Thyroid gland (tissue), 4 donors: Measurements from ENCODE around the gene OTOP1. TPM values are rescaled to one million over a fixed set of nuclear protein-coding genes. Genes with fewer than 3 reads are reported as not detected.
"Not testable (repeated sequence)": the region's sequence is repeated elsewhere in the genome, so short reads cannot be mapped to it uniquely, and the experiment has no call there.

Experiments
- DNase-seq, 2 donors: peaks; one replicate each; pipeline ENCODE4 v3.0.0-alpha.2; 2019
- H3K27ac ChIP-seq, 3 donors: fragments of 200-600 bp; sonication (generic); 1 replicate in 2 of 3; 2 replicates in 1 of 3; pipeline ENCODE4 v1.5.1; 2016 to 2019; ENCODE audit warnings: mild to moderate bottlenecking in 1 of 3, moderate library complexity in 1 of 3
- H3K27me3 ChIP-seq: fragments of 200-600 bp; sonication (generic); one replicate; pipeline ENCODE4 v1.5.1; 2019
- H3K36me3 ChIP-seq, 2 donors: fragments of 200-600 bp; sonication (generic); one replicate each; pipeline ENCODE4 v1.5.1; 2016 to 2019
- H3K4me1 ChIP-seq, 2 donors: fragments of 200-600 bp; sonication (generic); one replicate each; pipeline ENCODE4 v1.5.1; 2017 to 2019
- H3K4me3 ChIP-seq, 3 donors: fragments of 200-600 bp; sonication (generic); replicated peaks in 1 of 3; 1 replicate in 2 of 3; 2 replicates in 1 of 3; pipeline ENCODE4 v1.5.1; 2016; ENCODE audit warnings: mild to moderate bottlenecking in 1 of 3
- H3K9me3 ChIP-seq: fragments of 200-600 bp; sonication (generic); one replicate; pipeline ENCODE4 v1.5.1; 2017
- WGBS, 2 donors: methylation state at CpG; one replicate each; pipeline ENCODE4 v1.1.5; 2017; 5-methylcytosine and 5-hydroxymethylcytosine counted together
- intact Hi-C: fragments of 100-400 bp; cut with DNase I; formaldehyde crosslinking; loops from one replicate; pipeline ENCODE4 v1.15.1; 2023
- total RNA-seq, 4 donors: library from RNA; depleted of rRNA; stranded (reverse); fragments of >200 nt; gene quantifications; one replicate each; pipeline ENCODE4 v1.2.3, GENCODE V29; 2016
- TF ChIP-seq, protein P1 (sequence below), 6 experiments: fragments of 200-600 bp in 3 of 6; fragments of 450-650 bp in 3 of 6; sonication (generic) in 3 of 6; IDR thresholded peaks; one replicate each; pipeline ENCODE4 v1.5.1; 2016 to 2019; ENCODE audit warnings: antibody characterized with exemption in 6 of 6, mild to moderate bottlenecking in 2 of 6, inconsistent platforms in 1 of 6, moderate library complexity in 1 of 6

The OTOP1 gene
- total RNA-seq, 4 donors from 2014 or later, result not detected

DNA sequence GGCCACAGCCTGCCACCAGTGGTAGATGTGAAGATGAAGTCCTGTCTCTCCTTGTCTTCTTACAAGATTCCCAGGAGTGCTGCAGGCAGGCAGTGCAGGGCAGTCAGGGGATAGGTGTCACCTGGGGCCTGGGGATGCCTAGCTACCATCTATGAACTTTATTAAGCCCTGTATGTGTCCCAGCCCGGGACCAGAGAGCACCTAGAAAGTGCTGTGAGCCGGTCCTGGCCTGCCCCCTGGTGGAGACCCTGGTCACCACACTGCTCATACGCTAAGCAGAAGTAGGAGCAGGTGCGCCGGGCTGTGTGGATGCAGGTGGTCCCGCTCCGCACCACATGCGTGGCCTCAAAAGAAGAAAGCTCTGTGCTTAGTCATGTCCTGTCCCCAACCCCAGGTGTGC is 81.1 kb downstream of the OTOP1 start:
- no CpG with 5 or more reads among the region's 8 CpGs for WGBS, 2 donors
- H3K36me3 ChIP-seq, H3K27me3 ChIP-seq, H3K4me3 ChIP-seq, H3K9me3 ChIP-seq, H3K27ac ChIP-seq, H3K4me1 ChIP-seq, intact Hi-C loops: not testable (repeated sequence)
- TF ChIP-seq, protein P1, sequence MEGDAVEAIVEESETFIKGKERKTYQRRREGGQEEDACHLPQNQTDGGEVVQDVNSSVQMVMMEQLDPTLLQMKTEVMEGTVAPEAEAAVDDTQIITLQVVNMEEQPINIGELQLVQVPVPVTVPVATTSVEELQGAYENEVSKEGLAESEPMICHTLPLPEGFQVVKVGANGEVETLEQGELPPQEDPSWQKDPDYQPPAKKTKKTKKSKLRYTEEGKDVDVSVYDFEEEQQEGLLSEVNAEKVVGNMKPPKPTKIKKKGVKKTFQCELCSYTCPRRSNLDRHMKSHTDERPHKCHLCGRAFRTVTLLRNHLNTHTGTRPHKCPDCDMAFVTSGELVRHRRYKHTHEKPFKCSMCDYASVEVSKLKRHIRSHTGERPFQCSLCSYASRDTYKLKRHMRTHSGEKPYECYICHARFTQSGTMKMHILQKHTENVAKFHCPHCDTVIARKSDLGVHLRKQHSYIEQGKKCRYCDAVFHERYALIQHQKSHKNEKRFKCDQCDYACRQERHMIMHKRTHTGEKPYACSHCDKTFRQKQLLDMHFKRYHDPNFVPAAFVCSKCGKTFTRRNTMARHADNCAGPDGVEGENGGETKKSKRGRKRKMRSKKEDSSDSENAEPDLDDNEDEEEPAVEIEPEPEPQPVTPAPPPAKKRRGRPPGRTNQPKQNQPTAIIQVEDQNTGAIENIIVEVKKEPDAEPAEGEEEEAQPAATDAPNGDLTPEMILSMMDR (IDR thresholded peaks at IDR 0.05), result peak in 1 of 6 experiments; percentile 25
- DNase-seq, result peak in 1 of 2 donors; percentile 13

DNA sequence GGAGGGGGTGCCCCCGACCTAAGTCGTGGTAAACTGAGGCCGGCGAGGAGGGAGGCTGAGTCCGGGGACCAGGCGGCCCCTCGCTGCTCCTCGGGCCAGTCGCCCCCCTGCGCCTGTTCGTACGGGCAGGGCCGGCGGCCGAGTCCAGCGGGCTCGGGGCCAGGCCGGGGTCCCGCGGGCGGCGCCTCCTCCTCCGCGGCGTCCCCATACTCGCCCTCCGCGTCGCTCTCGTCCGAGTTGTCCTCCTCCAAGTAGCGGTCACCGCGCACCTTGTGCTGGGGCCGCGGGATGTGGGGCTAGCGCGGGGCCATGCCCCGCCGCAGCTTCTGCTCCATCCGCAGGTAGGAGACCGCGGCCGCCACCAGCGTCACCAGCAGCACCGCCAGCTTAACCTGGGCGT is 83.4 kb downstream of the OTOP1 start:
- H3K27me3 ChIP-seq, H3K9me3 ChIP-seq, H3K4me1 ChIP-seq, intact Hi-C loops, H3K27ac ChIP-seq, H3K36me3 ChIP-seq, H3K4me3 ChIP-seq, DNase-seq: not testable (repeated sequence)
- WGBS, 2 donors, result no CpG with 5 or more reads among the region's 47 CpGs

DNA sequence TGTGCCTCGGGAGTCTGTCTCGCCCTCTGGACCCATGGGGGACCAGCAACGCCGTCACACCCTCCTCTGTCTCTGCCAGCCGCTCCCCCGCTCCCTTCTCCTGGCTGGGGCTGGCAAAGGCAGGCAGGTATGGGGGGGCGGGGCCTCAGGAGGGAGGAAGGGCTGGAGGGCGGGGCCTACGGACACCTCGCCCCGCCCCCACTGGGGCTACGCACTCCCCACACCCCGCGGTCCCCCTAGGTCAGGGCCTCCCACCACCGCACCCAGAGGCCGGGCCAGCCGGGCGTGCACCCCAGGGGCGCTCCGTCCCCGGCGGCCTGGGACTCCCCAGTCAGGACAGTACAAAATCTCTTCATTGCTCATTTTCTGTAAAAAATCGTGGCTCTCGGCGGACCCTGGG is 84.0 kb downstream of the OTOP1 start:
- H3K27ac ChIP-seq, H3K27me3 ChIP-seq, intact Hi-C loops, H3K9me3 ChIP-seq, H3K4me3 ChIP-seq, H3K4me1 ChIP-seq, H3K36me3 ChIP-seq: not testable (repeated sequence)
- WGBS, 2 donors, result 3% methylated on average over 18 of the region's 25 CpGs; no CpG with 5 or more reads in 1 of the 2 donors
- peak; percentile 9 to 13 for DNase-seq

DNA sequence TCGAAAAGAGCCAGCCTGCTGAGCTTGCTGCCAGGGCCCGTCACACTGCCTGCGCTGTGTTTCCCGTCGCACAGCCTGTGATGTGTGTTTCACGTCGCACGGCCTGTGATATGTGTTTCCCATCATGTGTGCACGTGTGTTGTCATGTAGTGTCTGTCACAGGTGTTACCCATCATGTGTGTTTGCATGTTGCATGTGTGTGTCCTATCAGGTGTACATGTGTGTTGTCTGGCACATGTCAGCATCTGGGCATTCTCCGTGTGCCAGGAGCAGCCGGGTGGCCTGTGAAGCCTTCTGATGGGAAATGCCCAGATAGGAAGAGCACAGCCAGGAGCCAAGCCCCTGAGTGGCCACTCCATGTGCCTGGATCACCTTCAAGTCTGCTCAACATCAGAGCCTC is 85.5 kb downstream of the OTOP1 start:
- DNase-seq, H3K9me3 ChIP-seq, H3K27me3 ChIP-seq, H3K4me1 ChIP-seq, H3K4me3 ChIP-seq, H3K27ac ChIP-seq, H3K36me3 ChIP-seq, intact Hi-C loops: not testable (repeated sequence)
- WGBS, 2 donors, result 89% methylated on average over 9 of the region's 11 CpGs; no CpG with 5 or more reads in 1 of the 2 donors

Other genes with a start within 250 kb of the OTOP1 start
- gene TMEM128, start 21.3 kb upstream of the OTOP1 start, total RNA-seq, result 10 to 100 TPM; 24.9 to 36.8 (median 33.5) TPM
- gene LYAR, start 63.2 kb upstream of the OTOP1 start, total RNA-seq, result 10 to 100 TPM in 3 of 4 donors, 1 to 10 TPM in 1; 4.5 to 13.0 (median 10.4) TPM
- gene ZBTB49, start 63.3 kb upstream of the OTOP1 start, total RNA-seq, result 10 to 100 TPM in 2 of 4 donors, 1 to 10 TPM in 2; 7.5 to 21.7 (median 9.2) TPM
- under 1 TPM in 2 of 4 donors, not detected in 2; 0.40 to 0.44 TPM for gene NSG1, start 160.2 kb upstream of the OTOP1 start, total RNA-seq